Non-pigmented ciliary epithelial cell (primary cell): ENCODE results near the gene TBX15.
"Not testable (repeated sequence)": the region's sequence is repeated elsewhere in the genome, so short reads cannot be mapped to it uniquely, and the experiment has no call there.

ENCODE experiments used
- DNase-seq: peaks from one replicate; pipeline ENCODE4 v3.0.0-alpha.2; 2010; ENCODE audit warnings: low read depth

Gene TBX15

DNA sequence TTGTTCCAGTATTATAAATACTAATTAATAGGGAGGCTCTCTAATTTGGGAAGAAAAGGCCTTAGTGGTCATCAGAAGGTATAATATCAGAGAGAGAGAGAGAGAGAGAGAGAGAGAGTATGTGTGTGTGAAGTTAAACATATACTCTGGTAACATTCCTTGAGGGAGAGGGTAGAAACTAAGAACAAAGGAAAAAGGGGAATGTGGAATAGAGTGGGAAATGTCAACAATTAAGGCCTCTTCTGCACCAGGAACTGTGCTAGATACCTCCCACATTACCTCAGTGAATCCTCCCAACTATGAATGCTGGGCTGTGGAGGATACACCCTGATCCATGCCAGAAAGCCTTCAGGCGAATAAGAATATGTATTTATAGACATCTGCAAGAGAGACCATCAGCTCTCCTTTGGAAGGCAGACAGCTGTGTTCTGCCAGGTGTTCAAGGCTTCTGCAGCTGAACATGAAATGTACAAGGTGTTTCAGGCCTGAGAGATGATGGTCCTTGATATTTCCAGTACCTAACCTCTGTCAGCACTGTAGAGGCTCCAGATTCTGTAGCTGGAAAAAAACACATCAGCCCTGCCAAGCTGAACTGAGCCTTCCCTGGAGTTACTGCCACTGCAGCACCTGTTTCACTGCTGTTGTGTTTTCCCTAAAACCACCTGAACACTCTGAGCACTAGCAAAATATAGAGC is 29.1 kb downstream of the TBX15 start:
- DNase-seq, result no peak

DNA sequence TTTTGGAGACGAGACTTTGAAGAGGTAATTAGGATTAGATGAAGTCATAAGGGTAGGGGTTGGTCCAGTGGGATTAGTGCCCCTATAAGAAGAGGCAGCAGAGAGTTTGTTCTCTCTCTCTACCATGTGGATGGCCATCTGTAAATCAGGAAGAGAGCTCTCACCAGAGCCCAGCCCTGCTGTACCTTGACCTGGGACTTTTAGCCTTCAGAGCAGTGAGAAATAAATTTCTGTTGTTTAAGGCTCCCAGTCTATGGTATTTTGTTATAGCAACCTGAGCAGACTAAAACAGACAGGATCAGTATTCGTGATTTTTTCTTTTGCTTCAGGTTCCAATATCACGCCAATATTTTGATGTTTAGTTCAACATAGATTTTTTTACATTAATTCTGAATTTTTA is 30.0 kb downstream of the TBX15 start:
- no peak for DNase-seq

DNA sequence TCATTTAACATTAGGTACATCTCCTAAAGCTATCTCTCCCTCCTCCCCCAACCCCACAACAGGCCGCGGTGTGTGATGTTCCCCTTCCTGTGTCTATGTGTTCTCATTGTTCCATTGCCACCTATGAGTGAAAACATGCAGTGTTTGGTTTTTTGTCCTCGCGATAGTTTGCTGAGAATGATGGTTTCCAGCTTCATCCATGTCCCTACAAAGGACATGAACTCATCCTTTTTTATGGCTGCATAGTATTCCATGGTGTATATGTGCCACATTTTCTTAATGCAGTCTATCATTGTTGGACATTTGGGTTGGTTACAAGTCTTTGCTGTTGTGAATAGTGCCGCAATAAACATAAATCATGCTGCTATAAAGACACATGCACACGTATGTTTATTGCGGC is 30.6 kb downstream of the TBX15 start:
- DNase-seq, result not testable (repeated sequence)

DNA sequence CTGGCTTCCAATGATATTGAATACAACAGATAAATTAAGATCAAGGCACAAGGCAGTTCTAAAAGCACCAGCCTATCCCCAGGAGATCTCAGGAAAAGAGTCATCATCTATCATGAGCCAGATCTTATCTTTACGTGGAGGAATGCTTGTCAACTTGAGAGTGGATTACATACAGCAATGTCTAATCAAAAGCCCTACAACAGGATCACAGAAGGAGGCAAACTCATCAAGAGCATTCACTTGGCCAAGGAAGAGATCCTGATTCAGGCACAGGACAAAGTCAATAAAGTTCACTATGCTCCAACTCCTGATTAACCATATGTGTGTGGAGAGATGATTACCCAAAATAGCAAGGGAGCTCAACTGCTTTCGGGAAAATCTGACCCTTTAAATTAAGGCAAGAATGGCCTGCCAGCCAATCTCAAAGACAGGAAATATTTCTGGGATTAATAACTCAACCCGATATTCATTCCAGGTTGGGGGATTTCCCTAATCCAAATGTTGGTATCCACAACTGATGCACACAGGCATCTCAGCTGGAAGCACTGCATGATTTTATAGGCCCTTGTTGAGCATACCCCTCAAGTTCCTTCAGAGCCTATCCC is 33.7 kb downstream of the TBX15 start:
- no peak for DNase-seq

DNA sequence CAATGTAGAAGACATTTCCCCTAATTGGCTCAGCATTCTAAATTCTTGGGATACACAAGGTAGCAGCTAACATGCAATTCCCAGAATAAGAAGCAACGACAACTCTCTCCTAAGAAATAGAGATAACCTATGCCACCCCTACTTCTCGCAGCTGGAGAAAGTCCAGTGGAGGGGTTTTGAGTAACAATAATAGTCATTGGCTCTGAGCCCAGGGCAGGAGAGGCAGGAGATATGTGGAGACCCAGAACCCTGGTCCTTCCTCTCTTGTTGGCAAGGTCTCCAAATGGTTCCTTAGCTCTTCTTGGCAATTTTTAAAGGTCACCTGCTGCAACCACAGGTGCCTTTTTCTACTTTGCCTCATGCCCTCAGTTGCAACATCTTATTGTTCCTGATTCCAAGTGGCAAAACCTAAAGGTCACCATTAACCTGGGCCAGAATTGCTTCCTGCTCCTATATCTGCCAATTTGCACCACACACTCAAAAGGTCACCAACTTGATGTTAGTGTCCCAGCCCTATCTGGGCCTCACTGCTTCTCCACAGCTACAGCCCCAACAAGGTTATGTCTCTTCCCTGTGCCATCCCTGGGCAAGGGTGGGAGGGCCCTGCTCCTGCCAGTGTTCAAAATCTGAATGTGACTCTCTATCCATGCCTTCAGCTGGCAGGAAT is 36.7 kb downstream of the TBX15 start:
- no peak for DNase-seq

DNA sequence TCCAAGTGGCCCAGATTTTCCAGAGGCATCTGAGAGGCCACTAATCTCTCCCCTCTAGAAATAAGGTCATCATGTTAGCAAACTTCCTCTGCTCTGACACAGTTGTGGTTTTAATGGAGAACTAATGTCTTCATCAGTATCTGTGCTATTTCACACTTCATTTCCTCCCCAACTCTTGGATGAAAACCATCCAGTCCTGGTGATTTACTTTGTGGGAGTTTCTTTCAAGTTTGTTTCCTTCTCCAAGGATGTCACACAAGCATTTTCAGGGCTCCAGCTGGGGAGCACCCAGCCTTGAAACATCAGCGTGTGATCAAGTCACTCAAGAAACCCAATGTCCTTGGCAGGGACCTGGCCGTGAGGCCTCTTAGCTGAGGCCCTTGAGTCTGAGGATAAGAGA is 38.8 kb downstream of the TBX15 start:
- DNase-seq, result no peak

DNA sequence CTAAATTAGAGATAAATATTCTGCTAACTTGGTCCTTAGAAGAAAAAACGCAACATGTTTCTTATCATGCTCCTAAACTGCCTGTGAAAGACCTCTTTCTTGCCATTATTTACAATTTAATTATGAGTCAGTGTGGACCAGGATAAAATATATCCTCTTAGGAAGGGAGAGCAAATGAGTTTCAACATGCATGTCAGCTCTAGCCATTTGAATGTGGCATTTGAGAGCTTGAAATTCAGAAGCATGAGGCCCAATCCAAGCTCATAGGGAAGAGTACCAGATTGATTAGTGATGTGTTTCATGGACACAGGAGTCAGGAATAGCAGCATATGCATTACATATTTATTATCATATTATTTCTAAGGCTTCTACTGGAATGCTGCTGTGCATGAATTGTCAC is 39.3 kb downstream of the TBX15 start:
- no peak for DNase-seq

DNA sequence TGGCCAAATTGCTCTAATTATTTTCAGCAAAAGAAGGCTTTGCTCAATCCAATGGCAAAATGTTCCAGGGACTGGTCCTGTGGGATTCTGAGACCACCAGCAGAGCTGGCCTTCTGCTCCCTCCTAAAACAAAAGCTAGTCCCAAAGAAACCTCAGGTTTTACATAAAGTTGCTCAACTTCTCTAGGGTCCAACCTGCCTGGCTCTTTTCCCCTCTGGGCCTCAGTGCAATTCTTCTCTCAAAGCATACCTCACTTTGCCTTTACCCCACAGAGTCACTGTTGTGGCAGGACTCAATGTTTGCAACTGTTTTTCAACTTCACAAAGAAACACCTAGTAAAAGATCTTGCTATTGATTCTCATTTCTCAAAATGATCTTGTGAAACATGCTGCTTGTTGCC is 39.8 kb downstream of the TBX15 start:
- DNase-seq, result no peak

DNA sequence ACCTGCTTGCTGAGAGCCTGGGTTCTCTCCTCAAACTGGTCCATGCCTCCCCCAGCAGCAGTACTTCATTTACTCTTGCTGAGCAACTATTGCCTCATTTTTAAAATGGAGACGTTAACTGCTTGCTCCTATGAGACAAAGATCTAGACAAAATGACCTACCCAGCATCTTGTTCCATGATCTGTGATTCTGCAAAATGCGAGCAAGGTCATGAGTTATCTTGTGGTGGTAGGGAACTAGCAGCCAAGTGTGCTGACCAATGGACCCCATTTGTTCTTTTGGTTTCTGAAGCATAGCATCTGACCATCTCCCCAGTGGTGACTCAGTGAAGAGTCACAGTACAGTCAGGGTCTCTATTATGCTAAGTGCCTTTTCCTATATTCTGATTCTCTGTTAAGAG is 40.4 kb downstream of the TBX15 start:
- peak; percentile 38 for DNase-seq

DNA sequence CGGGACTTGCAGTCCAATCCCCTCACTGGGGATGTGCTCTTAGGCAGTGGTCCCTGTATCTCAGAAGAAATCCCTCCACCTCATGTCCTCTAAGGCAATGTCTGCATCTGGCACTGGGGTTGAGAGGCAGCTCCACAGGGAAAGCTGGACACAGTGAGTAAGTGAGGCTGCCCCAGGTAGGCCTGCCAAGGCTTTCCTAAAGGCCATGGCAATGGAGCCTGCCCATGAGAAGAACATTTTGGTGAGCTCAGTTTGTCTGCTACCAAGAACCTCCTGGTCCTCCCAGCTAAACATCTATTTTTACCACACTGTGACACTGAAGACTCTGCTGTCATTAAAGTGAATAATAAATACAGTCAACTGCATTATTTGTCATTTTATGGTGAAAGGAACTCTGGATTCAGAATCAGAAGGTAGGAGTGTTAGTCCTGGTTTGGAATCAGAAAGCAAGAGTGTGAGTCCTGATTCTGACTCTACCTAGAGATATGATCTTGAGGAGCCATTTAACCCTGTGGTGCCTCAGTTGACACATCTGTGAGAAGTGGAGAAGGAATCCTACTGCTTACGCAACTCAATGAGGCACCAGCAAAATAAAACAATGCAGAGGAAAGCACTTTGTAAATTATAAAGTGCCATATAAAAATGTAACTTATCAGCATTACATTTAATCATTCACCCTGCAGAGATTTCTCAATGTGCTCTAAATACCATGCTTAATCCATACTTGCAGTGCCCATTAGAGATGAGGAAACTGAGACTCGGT is 41.0 kb downstream of the TBX15 start:
- DNase-seq, result no peak

DNA sequence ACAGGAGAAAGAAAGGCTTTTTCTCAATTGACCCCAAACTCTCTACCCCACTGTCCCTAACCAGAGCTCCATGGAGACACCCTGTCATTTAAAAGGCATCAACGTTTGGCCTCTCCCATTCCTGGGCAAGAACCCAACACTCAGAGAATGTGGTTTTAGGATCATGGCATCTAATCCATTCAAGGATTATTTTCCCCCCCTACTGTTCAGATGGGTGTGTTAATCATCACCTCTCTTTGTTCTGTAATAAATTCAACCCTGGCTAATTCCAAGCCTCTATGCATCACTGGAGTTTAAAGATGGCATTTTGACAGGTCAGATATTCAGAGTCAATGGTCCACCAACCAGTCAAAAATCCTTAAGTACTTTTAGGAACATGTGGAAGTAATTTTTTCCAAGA is 42.7 kb downstream of the TBX15 start:
- DNase-seq, result no peak

DNA sequence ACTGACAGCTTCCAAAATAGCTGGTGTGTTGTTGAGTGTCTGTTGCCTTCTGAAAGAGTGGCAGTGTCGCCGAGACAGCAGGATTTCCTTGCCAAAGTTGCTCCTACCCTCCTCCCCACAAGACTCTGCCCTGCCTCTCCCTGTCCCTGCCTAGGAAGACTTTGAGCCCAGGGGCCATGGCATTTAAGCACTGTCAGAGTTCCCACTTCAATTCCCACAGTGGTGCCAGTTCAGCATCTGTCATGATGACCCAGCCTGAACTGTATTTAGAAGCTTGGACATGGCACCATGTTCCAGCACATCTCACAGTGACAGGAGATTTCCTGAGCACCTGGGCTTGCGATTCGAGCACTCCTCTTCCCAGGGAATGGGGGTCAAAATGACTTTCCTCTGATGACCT is 43.6 kb downstream of the TBX15 start:
- DNase-seq, result no peak

DNA sequence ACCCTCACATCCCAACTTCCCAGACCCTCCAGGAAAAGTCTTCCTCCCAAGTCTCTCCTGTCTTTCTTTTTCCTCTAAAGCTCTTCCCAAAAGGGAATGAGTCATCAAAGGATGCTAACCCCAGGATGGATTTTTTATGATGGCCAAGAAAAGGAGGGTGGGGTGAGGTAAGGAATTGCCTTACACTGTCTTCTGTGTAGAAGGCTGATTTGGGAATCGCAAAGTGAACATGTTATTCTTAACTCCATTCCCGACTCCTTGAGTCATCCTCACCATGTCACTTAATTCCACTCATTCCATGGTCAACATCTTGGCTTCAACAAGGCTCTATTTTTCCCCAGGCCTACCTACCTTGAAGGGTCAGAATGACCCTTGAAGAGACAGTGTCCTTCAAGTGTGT is 44.0 kb downstream of the TBX15 start:
- no peak for DNase-seq

DNA sequence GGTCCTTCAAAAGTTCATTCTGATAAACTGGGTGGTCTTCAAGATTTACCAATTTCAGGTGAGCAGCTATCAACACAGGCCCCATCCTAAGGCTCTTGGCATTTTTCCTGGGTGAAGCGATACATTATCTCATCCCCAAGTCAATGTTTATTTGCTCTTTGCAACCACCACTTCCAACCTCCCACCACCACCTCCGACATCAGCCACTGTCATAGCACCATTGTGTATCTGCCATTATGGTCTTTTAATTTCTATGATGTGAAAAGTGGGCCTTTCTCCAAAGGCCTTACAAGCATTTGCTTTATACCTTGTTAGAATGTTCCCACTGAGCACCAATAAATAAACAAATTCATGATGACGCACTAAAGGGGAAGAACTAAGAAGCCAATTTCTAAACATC is 47.2 kb downstream of the TBX15 start:
- DNase-seq, result no peak

DNA sequence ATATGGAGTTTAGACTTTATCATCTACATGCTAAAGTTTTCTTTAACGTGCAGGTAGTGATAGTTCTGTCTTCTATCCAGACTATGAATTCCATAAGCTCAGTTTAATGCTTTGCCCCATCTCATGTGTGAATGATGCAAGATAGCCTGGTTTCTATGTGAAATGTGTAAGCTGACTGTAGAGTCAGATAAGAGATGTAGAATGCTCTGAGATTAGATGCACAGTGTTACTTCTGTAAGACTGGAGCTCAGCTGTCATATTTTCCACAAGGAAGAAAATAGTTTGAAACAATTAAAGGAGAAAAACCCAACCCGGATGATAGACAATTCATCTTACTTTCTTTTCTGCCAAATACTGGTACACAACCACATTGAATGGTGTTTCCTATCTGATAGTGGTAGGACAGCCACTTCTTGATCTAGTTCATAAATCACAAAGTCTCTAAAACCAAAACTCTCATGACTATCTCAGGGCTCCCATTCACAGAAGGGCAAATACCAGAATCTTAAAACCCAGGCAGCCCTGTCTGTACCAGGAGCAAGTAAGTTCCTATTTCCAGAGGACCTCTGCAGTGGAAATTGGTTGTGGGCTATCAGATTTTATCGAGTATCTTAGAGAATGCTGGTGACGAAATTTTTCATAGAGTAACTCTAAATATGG is 50.6 kb downstream of the TBX15 start:
- DNase-seq, result no peak

DNA sequence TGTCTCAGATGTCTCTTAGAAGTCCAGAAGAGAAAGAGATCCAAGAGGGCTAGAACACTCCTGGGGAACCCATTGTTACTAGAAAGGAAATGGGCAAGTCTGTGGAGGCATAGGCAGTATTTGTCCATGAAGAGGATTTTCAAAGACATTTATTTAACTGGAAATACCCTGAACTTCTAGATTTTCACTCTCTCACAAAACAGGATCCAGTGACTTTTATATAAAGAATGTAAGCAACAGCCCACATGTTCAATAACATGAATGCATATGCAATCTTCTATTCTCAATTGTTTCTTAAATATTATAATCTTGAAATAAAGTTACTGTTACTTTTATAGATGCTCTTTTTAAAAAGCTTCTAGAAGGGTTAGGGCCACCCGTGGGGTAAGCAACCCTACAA is 53.4 kb downstream of the TBX15 start:
- DNase-seq, result no peak

DNA sequence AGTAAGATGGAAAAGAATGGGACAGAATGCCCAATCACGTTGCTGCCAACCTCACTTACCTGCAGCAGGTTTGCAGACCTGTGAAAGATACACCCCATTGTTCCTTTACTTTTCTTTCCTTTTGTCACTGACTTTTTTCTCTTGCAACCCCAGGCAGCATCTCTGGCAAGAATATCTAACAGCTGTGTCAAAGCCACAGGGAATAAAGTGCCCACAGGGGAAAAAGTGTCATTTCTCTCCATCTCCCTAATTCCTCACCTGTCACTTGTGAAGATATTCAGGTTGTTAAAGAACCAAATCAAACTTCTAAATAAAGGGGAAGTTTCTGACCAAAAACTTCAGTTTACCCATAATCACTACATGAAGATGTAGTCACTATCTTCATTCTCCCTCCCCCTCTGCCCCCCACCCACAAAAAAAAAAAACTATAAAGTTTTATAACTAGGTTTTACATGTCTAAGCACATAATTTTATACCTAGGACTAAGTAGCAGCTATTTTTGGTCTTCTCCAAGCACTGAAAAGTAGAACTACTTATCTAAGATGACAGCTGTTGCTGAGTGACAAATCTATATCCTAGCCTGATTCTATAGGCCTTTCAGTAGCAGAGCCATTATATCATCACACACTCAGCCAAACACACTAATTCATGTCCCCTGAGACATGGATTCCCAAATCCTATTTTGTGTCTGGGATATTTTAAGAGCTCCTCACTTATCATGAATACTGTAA is 54.9 kb downstream of the TBX15 start:
- no peak for DNase-seq

DNA sequence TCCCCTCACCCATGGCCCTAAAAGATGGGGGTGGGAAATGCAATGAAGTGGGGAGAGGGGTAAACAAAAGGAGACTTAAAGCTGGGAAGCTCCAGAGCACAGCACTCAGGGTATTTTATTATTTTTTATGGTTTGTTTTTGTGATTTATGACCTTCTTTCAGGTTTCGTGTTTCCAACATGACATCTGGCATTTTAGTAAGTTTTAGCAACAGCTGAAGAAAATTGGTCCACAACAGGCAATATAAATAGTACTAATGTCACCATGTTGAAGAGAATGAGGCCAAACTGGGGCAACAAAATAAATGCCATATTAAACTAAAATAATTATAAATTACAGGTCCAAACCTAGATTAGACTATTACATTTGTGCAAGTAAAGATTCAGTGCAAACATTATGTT is 56.3 kb downstream of the TBX15 start:
- no peak for DNase-seq

DNA sequence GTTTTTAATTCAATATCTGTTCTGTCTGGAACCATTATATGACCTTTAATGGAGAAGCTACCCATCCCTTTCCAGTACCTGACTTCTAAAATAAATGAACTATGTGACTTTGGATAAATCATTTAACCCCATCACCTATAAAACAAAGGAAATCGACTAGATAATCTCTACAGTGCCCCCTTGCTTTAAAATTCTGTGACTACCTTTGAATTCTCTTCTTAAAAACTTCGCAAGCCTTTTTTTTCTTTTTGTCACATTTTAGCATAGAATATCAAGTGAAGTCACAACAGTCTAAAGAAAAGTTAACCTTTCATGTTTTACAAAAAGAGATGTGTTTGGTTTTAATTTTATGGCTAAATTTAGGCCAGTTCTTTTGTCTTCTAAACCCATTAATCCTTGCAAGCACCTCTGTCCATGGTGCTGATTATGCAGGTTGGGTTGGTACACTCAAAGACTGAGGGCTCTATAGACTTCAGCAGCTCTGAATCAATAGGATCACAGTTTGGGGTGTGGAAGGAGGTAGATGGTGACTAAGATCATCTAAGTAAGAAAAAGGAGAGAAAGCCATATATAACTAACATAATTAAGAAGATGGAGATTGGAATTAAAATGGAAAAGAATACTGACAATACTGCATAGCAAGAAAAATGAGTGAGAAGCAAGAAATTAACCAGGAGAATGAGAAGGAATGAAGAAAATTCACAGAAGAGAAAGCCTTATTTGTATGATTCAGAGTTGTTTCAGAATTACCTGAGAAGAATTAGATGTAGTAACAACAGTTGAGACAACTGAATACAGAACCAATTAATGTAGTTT is 59.2 kb downstream of the TBX15 start:
- no peak for DNase-seq

DNA sequence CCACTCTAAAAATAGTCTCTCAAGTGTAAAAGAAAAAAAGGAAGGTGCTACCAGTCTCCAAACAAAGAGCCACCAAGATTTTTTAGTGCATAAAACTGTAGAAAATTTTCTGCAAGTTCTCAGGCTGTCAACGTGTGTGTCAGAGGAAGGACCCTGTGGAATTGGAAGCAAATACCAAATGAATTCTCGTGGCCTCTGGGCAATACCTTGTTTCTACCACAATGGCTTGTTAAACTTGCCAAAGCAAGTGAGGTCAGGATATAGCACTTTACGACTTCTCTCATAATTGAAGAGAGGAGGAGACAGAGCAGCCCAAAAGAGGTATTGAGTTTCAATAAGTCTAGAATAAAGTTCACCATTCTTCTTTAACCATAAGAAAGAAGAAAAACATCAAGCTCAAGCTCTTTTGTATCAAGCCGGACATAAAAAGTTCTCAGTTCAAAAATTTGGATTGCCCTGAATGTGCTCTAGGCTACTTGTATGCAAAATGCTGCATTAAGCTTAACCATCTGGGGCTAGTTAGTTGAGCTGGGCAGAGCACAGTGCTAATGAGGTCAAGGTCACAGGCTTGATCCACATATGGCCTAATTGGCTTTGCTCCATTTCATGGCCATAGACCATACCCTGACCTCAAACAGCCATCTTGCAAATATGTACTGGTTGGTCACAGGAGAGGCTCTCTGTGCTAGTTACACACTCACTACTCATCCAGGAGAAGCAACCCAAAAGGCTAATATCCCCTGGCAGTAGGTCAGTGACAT is 60.5 kb downstream of the TBX15 start:
- no peak for DNase-seq
